Neuronal stem cell (in vitro differentiated cells): ENCODE results near the gene RAPGEF5.

Experiments used
- DNase-seq: peaks from one replicate; pipeline ENCODE4 v3.0.0-alpha.2; 2013; ENCODE audit warnings: low spot score
- H2AFZ ChIP-seq: one replicate; pipeline ENCODE4 v1.6.1; 2013; ENCODE audit warnings: mild to moderate bottlenecking, low read length, inconsistent platforms
- H2AK5ac ChIP-seq: 2 replicates; pipeline ENCODE4 v1.6.1; 2013; ENCODE audit warnings: low read depth, mild to moderate bottlenecking, inconsistent platforms, low read length, moderate library complexity, mixed read lengths
- H2BK120ac ChIP-seq: 2 replicates; pipeline ENCODE4 v1.6.1; 2013; ENCODE audit warnings: low read depth, mild to moderate bottlenecking, inconsistent platforms, low read length, moderate library complexity, mixed read lengths
- H2BK12ac ChIP-seq: one replicate; pipeline ENCODE4 v1.6.1; 2013; ENCODE audit warnings: low read length, inconsistent platforms
- H2BK15ac ChIP-seq: 2 replicates; pipeline ENCODE4 v1.6.1; 2013; ENCODE audit warnings: mild to moderate bottlenecking, low read length, inconsistent platforms, mixed read lengths
- H2BK5ac ChIP-seq: one replicate; pipeline ENCODE4 v1.6.1; 2013; ENCODE audit warnings: inconsistent platforms, mild to moderate bottlenecking, low read length, moderate library complexity
- H3K14ac ChIP-seq: one replicate; pipeline ENCODE4 v1.6.1; 2013; ENCODE audit warnings: low read length, inconsistent platforms
- H3K18ac ChIP-seq: 2 replicates; pipeline ENCODE4 v1.6.1; 2013; ENCODE audit warnings: low read length, inconsistent platforms
- H3K23ac ChIP-seq: 2 replicates; pipeline ENCODE4 v1.6.1; 2013; ENCODE audit warnings: low read depth, mild to moderate bottlenecking, mixed read lengths, low read length, inconsistent platforms; ENCODE audit not compliant: poor library complexity
- H3K27ac ChIP-seq: replicated peaks from 3 replicates; pipeline ENCODE4 v1.5.1; 2013; ENCODE audit warnings: low read length, inconsistent platforms
- H3K27me3 ChIP-seq, 3 experiments: 2 replicates each; pipeline ENCODE4 v1.6.1; 2013; ENCODE audit warnings: low read length in 3 of 3, mild to moderate bottlenecking in 2 of 3, inconsistent platforms in 1 of 3, low read depth in 1 of 3, mixed read lengths in 1 of 3, moderate library complexity in 1 of 3; ENCODE audit not compliant: control insufficient read depth in 3 of 3, insufficient read depth in 3 of 3
- H3K36me3 ChIP-seq, 2 donors: replicated peaks in 1 of 2; 2 replicates each; pipeline ENCODE4 v1.6.1; 2013; ENCODE audit warnings: low read length in 2 of 2; ENCODE audit not compliant: control insufficient read depth in 2 of 2, insufficient read depth in 2 of 2
- H3K4ac ChIP-seq: 2 replicates; pipeline ENCODE4 v1.6.1; 2013; ENCODE audit warnings: inconsistent platforms, mild to moderate bottlenecking, low read length, moderate library complexity
- H3K4me1 ChIP-seq, 2 donors: 1 replicate in 1 of 2; 2 replicates in 1 of 2; pipeline ENCODE4 v1.6.1; 2013; ENCODE audit warnings: low read length in 2 of 2, low read depth in 1 of 2; ENCODE audit not compliant: control insufficient read depth in 2 of 2, insufficient read depth in 1 of 2
- H3K4me2 ChIP-seq: one replicate; pipeline ENCODE4 v1.6.1; 2013; ENCODE audit warnings: mild to moderate bottlenecking, low read length, inconsistent platforms; ENCODE audit not compliant: insufficient read depth, poor library complexity, severe bottlenecking
- H3K4me3 ChIP-seq, 2 donors: 2 replicates each; pipeline ENCODE4 v1.5.1; 2013; ENCODE audit warnings: low read length in 2 of 2, mild to moderate bottlenecking in 2 of 2, inconsistent platforms in 1 of 2, moderate library complexity in 1 of 2
- H3K79me1 ChIP-seq: one replicate; pipeline ENCODE4 v1.6.1; 2013; ENCODE audit warnings: low read depth, mild to moderate bottlenecking, inconsistent platforms, low read length, moderate library complexity
- H3K9ac ChIP-seq: one replicate; pipeline ENCODE4 v1.6.1; 2013; ENCODE audit warnings: mild to moderate bottlenecking, low read depth, low read length, inconsistent platforms; ENCODE audit not compliant: poor library complexity
- H3K9me3 ChIP-seq, 2 donors: replicated peaks in 1 of 2; 2 replicates each; pipeline versions ENCODE3 to v1.6.1; 2013; ENCODE audit warnings: low read length in 2 of 2, mild to moderate bottlenecking in 2 of 2, inconsistent platforms in 1 of 2, low read depth in 1 of 2, mixed read lengths in 1 of 2, moderate library complexity in 1 of 2; ENCODE audit not compliant: control insufficient read depth in 2 of 2, insufficient read depth in 1 of 2
- H4K8ac ChIP-seq: one replicate; pipeline ENCODE4 v1.6.1; 2013; ENCODE audit warnings: low read depth, mild to moderate bottlenecking, inconsistent platforms, low read length, moderate library complexity
- H4K91ac ChIP-seq: one replicate; pipeline ENCODE4 v1.6.1; 2013; ENCODE audit warnings: low read length, low read depth, mild to moderate bottlenecking, inconsistent platforms; ENCODE audit not compliant: poor library complexity
- WGBS, 2 donors: extraction: QIAGEN DNeasy Blood & Tissue Kit; methylation state at CpG; one replicate each; pipeline ENCODE4 v1.1.7; 2013; ENCODE audit warnings: missing lambda C conversion rate in 2 of 2, mixed read lengths in 1 of 2; ENCODE audit not compliant: insufficient read length in 2 of 2, insufficient replicate concordance in 1 of 2; ENCODE audit errors: extremely low coverage in 2 of 2; 5-methylcytosine and 5-hydroxymethylcytosine counted together

Gene RAPGEF5

GRCh38 chr7:22229148-22229547 is 127.8 kb downstream of the RAPGEF5 start:
- H3K4me2 ChIP-seq = no peak overlapping the region
- H3K4me1 ChIP-seq = peaks cover 0 to 5% of the 10 kb centered on the region in 2 donors
- no CpG with 5 or more reads among the region's 2 CpGs for WGBS, 2 donors
- H2AFZ ChIP-seq = no peak overlapping the region
- H3K4me3 ChIP-seq = no peak overlapping the region
- no peak overlapping the region for H2BK12ac ChIP-seq
- H2BK120ac ChIP-seq = no peak overlapping the region
- no peaks in the 10 kb centered on the region for H3K79me1 ChIP-seq
- no peak overlapping the region for H3K23ac ChIP-seq
- H4K8ac ChIP-seq = no peak overlapping the region
- no peak overlapping the region for H2AK5ac ChIP-seq
- H3K4ac ChIP-seq = no peak overlapping the region
- no peak overlapping the region for H2BK15ac ChIP-seq
- no peak overlapping the region for H2BK5ac ChIP-seq
- H3K27ac ChIP-seq = no peak overlapping the region
- H3K18ac ChIP-seq = no peak overlapping the region
- H3K27me3 ChIP-seq = no peaks in the 10 kb centered on the region
- no peak overlapping the region for H3K14ac ChIP-seq
- H4K91ac ChIP-seq = no peak overlapping the region
- no peak for DNase-seq
- no peak overlapping the region for H3K9ac ChIP-seq
- H3K9me3 ChIP-seq = no peaks in the 10 kb centered on the region
- H3K36me3 ChIP-seq = no peaks in the 10 kb centered on the region

GRCh38 chr7:22223807-22224206 is 133.1 kb downstream of the RAPGEF5 start:
- Histone ChIP-seq H4K91ac (no peak overlapping the region), H3K4ac (no peak overlapping the region), H3K4me1 (peaks cover 0 to 2% of the 10 kb centered on the region in 2 donors), H2BK5ac (no peak overlapping the region), H3K18ac (no peak overlapping the region), H3K9ac (no peak overlapping the region), H4K8ac (no peak overlapping the region), H3K23ac (no peak overlapping the region), H3K4me2 (no peak overlapping the region), H3K36me3 (no peaks in the 10 kb centered on the region), H2BK120ac (no peak overlapping the region), H3K79me1 (no peaks in the 10 kb centered on the region), H3K14ac (no peak overlapping the region), H2AK5ac (no peak overlapping the region), H2AFZ (no peak overlapping the region), H3K9me3 (peaks cover 0 to 2% of the 10 kb centered on the region in 2 donors), H2BK12ac (no peak overlapping the region), H3K4me3 (no peak overlapping the region), H3K27ac (no peak overlapping the region), H2BK15ac (no peak overlapping the region), H3K27me3 (no peaks in the 10 kb centered on the region)
- DNase-seq = no peak
- no CpG with 5 or more reads among the region's 1 CpG for WGBS, 2 donors

- Histone ChIP-seq H3K36me3 (no peaks in the 10 kb centered on the region), H4K91ac (no peak overlapping the region), H2BK120ac (no peak overlapping the region), H3K9me3 (peaks cover 0 to 2% of the 10 kb centered on the region in 2 donors), H3K27me3 (no peaks in the 10 kb centered on the region), H2BK15ac (no peak overlapping the region), H2BK12ac (no peak overlapping the region), H2BK5ac (no peak overlapping the region), H3K9ac (no peak overlapping the region), H2AK5ac (no peak overlapping the region), H3K4me2 (no peak overlapping the region), H3K4me1 (peaks cover 0 to 2% of the 10 kb centered on the region in 2 donors), H3K4me3 (no peak overlapping the region), H3K14ac (no peak overlapping the region), H3K4ac (no peak overlapping the region), H2AFZ (no peak overlapping the region), H3K27ac (no peak overlapping the region), H3K79me1 (no peaks in the 10 kb centered on the region), H4K8ac (no peak overlapping the region), H3K18ac (no peak overlapping the region), H3K23ac (no peak overlapping the region)
- no CpG with 5 or more reads among the region's 4 CpGs for WGBS, 2 donors
- no peak for DNase-seq
These were observed 136.0 kb downstream of the RAPGEF5 start for GRCh38 chr7:22220941-22221340.

DNA sequence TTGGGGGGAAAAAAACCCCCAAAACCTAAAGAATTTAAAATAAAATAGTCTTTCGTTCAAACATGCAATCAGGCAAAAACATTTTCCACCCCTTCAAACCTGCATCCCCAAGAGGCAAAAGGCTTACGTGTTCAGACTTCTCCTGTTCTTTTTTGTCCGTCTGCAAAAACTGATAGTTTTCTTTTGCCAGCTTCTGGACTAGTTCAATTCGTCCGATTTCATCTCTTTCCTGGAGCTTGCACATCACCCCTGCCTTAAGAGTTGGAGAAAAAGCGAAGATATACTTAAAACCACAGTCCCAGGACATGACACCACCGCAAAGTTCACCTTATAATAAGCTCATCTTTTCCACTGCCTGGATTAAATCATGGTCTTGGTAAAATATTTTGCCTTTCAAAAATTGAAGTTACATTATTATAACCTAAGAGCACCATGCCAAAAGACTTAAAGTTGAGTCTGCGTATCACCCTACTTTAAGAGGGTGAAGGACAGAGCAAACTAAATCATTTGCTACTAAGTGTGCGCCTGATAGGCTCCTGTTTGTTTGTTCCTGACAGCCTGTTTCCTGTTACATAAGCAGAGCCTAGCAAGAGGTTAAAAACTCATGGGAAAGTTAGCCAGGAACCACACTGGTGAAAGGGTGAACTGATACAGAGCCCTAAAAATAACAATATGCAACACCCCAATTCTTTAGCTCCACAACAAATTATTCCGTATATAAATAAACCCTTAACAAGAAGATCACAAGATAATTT is 137.0 kb downstream of the RAPGEF5 start:
- no peak overlapping the region for H3K4ac ChIP-seq
- H3K14ac ChIP-seq = no peak overlapping the region
- no peak overlapping the region for H3K4me3 ChIP-seq
- H3K18ac ChIP-seq = no peak overlapping the region
- H3K27me3 ChIP-seq = no peaks in the 10 kb centered on the region
- H2BK12ac ChIP-seq = no peak overlapping the region
- no peaks in the 10 kb centered on the region for H3K79me1 ChIP-seq
- H3K23ac ChIP-seq = no peak overlapping the region
- no peak for DNase-seq
- H2BK5ac ChIP-seq = no peak overlapping the region
- H3K9ac ChIP-seq = no peak overlapping the region
- H3K4me2 ChIP-seq = no peak overlapping the region
- no peak overlapping the region for H2AK5ac ChIP-seq
- no peak overlapping the region for H4K91ac ChIP-seq
- no peak overlapping the region for H2AFZ ChIP-seq
- no peak overlapping the region for H3K27ac ChIP-seq
- H3K36me3 ChIP-seq = no peaks in the 10 kb centered on the region
- no peak overlapping the region for H4K8ac ChIP-seq
- no peak overlapping the region for H2BK120ac ChIP-seq
- no peak overlapping the region for H2BK15ac ChIP-seq
- peaks cover 0 to 2% of the 10 kb centered on the region in 2 donors for H3K9me3 ChIP-seq
- H3K4me1 ChIP-seq = peaks cover 0 to 2% of the 10 kb centered on the region in 2 donors
- WGBS, 2 donors = 100% methylated on average over 1 of the region's 10 CpGs; no CpG with 5 or more reads in 1 of the 2 donors
